ENCODE measurements around the gene TIGD6.

The TIGD6 gene

DNA sequence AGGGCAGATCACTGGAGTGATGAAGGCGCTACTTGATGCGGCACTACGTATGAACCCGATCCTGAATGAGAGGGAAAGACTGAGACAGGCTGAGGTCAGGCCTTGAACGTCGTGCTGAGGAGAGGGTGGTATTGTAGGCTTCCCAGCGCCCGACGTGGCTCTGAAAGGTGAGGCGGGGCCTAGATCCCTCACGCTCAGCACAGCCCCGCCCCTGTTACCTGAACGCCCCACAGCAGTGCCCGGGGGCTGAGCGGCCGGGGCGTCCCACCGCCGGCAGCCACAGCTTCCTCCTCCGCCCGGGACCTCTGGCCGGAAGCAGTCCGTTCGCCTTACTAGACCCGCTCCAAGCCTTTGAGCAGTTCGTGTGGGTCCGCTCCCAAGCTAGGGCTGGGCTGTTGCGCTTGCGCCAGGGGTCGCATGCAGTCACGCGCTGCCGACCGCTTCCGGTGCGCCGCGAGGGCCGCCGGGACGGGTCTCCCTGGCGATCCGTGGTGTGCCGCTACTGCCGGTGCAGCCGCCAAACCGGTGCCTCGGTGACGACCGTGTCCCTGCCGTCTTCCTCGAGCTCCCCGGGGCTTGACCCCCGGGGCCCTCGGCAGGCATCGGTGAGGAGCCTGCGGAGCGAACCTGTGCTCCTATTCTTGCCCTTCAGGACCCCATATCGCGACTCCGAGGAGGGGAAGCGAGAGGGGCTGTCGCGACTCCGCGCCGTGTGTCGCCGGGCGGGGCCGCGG is at the start of gene TIGD6, which contains the start of gene HMGXB3:
Gene TIGD6 (minus strand): TSS at position 399 of the 734 bp plus-strand sequence. CDS start 4,306 bp downstream, outside the sequence.
Gene HMGXB3 (plus strand): TSS at position 484 of the 734 bp plus-strand sequence. CDS start 4,114 bp downstream, outside the sequence.
- TF ChIP-seq, protein P1, sequence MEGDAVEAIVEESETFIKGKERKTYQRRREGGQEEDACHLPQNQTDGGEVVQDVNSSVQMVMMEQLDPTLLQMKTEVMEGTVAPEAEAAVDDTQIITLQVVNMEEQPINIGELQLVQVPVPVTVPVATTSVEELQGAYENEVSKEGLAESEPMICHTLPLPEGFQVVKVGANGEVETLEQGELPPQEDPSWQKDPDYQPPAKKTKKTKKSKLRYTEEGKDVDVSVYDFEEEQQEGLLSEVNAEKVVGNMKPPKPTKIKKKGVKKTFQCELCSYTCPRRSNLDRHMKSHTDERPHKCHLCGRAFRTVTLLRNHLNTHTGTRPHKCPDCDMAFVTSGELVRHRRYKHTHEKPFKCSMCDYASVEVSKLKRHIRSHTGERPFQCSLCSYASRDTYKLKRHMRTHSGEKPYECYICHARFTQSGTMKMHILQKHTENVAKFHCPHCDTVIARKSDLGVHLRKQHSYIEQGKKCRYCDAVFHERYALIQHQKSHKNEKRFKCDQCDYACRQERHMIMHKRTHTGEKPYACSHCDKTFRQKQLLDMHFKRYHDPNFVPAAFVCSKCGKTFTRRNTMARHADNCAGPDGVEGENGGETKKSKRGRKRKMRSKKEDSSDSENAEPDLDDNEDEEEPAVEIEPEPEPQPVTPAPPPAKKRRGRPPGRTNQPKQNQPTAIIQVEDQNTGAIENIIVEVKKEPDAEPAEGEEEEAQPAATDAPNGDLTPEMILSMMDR (IDR thresholded peaks at IDR 0.05), result no peak

DNA sequence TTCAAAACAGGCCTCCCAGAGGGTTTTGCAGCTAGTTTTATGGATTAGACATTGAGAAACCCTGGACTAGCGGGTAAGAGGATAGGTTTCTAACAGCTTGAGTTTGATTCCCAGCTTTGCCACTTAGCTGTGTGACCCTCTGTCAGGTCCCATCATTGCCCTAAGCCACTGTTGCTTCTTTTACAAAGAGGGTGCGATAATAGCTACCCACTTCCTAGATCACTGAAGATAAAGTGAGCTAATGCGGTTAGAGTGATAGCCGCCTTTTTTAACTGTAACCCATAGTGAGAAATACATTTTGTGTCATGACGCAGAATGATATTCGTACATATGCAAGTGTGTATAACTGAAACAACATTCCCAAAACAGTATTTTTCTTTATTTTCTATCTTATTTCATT is 45.6 kb upstream of the TIGD6 start:
- TF ChIP-seq, protein P1 (IDR thresholded peaks at IDR 0.05), result no peak

DNA sequence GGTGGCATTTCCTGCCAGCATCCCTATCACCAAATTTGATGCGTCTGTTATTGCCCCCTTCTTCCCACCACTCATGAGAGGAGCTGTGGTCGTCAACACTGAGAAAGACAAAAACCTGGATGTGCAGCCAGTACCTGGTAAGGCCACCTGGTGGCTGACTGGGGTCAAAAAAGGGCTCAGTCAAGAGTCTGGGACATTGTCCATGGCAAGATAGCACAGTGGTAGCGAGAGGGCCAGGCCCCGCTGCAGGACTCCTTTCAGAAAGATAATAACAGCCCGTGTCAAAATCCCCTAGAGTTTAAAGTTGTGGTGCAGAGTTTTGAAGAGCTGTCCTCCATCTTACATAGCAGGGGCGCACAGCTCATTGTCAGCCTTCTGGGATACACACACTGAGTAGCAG is 45.1 kb upstream of the TIGD6 start:
- TF ChIP-seq, protein P1 (IDR thresholded peaks at IDR 0.05), result no peak

DNA sequence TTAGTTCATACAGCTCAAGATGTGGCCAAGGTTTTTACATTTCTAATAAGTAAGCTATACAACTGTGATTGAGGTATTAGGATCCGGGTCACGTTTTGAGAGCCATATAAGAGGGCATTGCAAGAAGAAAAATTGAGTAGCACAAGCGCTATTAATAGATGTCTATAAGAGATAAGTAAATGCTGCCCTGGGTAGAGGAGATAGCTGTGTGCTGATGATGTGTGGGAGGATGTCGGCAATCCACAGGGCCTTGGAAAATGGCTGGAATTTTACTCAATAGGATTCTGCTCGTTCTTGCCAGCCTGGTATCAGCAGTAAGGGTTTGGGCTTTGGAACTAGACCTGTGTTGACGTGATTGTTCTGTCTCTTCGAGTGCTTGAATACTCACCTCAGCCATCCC is 44.3 kb upstream of the TIGD6 start:
- TF ChIP-seq, protein P1 (IDR thresholded peaks at IDR 0.05), result no peak

DNA sequence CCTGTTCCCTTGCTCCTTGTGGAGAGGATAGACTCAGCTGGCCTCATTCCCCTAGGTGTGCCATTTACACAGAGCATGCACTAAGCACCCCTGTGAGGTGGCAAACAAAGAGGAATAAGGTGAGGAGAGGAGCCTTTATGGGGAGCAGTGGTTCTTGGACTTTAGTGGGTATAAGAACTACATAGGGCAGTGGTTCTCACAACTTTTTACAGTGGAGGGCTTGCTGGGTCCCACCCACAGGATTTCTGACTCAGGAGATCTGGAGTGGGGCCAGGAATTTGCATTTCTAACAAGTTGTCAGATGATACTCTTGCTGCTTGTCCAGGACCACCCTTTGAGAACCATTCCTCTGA is 43.9 kb upstream of the TIGD6 start:
- TF ChIP-seq, protein P1 (IDR thresholded peaks at IDR 0.05), result no peak

DNA sequence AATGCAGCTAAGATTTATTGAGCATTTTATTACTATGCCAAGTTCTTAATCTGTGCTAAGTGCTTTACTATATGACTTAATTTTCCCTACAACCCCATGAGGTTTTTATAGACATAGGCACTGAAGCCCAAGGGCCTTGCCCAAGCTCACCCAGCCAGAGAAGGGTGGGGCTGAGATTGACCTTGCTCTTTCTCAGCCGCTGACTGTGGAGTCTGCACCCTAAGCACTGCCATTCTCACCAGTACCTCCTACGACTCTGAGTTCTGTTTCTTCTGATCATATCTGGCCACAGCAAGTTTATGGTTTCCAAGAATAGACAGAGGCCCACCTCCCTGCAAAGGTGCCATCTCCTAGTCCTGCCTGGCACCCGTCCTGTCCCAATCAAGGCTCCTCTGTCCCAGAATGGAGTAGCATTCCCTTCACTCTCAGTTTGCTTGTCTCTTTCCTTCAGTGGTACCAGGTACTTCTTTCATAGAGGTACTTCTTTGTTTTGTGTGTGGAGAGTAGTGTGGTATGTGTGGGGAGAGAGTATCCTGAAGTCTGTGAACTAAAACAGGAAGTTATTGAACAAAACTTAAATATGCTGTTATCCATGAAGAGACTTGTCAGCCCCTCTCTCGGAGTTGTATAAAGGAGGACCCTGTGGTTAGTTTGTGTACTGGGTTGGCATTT is 43.3 kb upstream of the TIGD6 start:
- TF ChIP-seq, protein P1 (IDR thresholded peaks at IDR 0.05), result no peak

DNA sequence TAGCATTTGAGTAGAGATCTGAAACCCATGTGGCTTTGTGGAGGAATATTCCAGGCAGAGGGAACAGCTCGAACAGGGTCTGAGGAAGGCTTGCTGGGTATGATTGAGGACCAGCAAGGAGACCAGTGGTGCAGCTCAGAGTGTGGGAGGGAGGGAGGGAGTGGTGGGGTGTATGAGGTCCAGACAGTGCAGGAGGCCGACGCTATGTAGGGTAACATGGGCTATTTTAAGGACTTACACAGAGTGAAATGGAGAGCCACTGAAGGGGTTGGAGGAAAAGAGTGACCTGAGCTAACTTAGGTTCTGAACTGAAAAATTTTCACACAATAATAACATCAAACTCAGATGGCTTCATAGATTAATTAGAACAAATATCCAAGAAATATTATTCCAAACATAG is 42.0 kb upstream of the TIGD6 start:
- TF ChIP-seq, protein P1 (IDR thresholded peaks at IDR 0.05), result no peak

Measured in LNCAP (cell line).